K562 (cell line): ENCODE results near the gene CXCR6. TPM values are rescaled to one million over a fixed set of nuclear protein-coding genes. Genes with fewer than 3 reads are reported as not detected.

Source experiments
- ATAC-seq: fragments of 200-7000 bp; cut with Tn5 transposase; 3 replicates; pipeline ENCODE4 v1.9.1; 2020; ENCODE audit warnings: moderate library complexity
- BruUV-seq: library from RNA; stranded (reverse); fragments of 400-500 nt; replicated peaks from 2 replicates; lab custom pipeline; 2021; lab: Mats Ljungman, UMichigan
- CTCF ChIA-PET: fragments of 300-600 bp; formaldehyde crosslinking; extraction: SDS; loops from one replicate; lab custom pipeline; 2021; ENCODE audit warnings: low intra/inter-chr PET ratio; lab: Yijun Ruan, JAX
- POLR2A ChIA-PET: fragments of 300-600, 350-650 bp; sonication (Branson Sonifier 250); formaldehyde crosslinking; extraction: SDS; loops from one replicate; lab custom pipeline; 2021; ENCODE audit warnings: antibody characterized with exemption, inconsistent platforms; lab: Yijun Ruan, JAX
- DNase-seq, 4 experiments: peaks; one replicate each; pipeline versions ENCODE4 v3.0.0 to v3.0.0-alpha.2; 2011 to 2018; ENCODE audit warnings: low spot score in 3 of 4, mixed read lengths in 3 of 4; ENCODE audit errors: extremely low read depth in 1 of 4
- FAIRE-seq: peaks from 2 replicates; lab custom pipeline; 2011; peaks lifted over from hg19 to GRCh38; lab: Jason Lieb, UNC
- H2AFZ ChIP-seq: 2 replicates; pipeline ENCODE4 v1.6.0; 2011; ENCODE audit warnings: low read depth, low read length, control low read depth, inconsistent platforms
- H3K27ac ChIP-seq: fragments of 200-600 bp; 3 replicates; pipeline ENCODE4 v1.8.0; 2011; ENCODE audit warnings: low read depth, mild to moderate bottlenecking, control low read depth, inconsistent platforms, low read length, moderate library complexity, mixed read lengths; ENCODE audit errors: extremely low read depth
- H3K27me3 ChIP-seq, 2 experiments: fragments of 300-600 bp in 1 of 2; 2 replicates in 1 of 2; 3 replicates in 1 of 2; pipeline versions ENCODE4 v1.6.0 to v1.8.0; 2011; ENCODE audit warnings: inconsistent platforms in 2 of 2, low read length in 2 of 2, mild to moderate bottlenecking in 1 of 2, mixed read lengths in 1 of 2, moderate library complexity in 1 of 2; ENCODE audit not compliant: control insufficient read depth in 2 of 2, insufficient read depth in 2 of 2
- H3K36me3 ChIP-seq: fragments of 300-600 bp; 3 replicates; pipeline ENCODE4 v1.8.0; 2011; ENCODE audit warnings: mild to moderate bottlenecking, low read length, inconsistent platforms; ENCODE audit not compliant: control insufficient read depth, insufficient read depth
- H3K4me1 ChIP-seq, 2 experiments: fragments of 200-600 bp in 1 of 2; replicated peaks in 1 of 2; 2 replicates in 1 of 2; 3 replicates in 1 of 2; pipeline versions ENCODE4 v1.5.1 to v1.8.0; 2011; ENCODE audit warnings: inconsistent platforms in 2 of 2, low read length in 2 of 2, mild to moderate bottlenecking in 1 of 2, mixed read lengths in 1 of 2, moderate library complexity in 1 of 2; ENCODE audit not compliant: control insufficient read depth in 2 of 2, insufficient read depth in 2 of 2
- H3K4me2 ChIP-seq: 2 replicates; pipeline ENCODE4 v1.6.1; 2011; ENCODE audit warnings: low read length, control low read depth, inconsistent platforms, mixed read lengths; ENCODE audit not compliant: insufficient read depth
- H3K4me3 ChIP-seq: fragments of 200-600 bp; sonication (generic), shearing (Covaris generic); 2 replicates; pipeline ENCODE4 v1.5.1; 2016; ENCODE audit warnings: control low read depth, inconsistent platforms
- H3K79me2 ChIP-seq: fragments of 200-600 bp; 3 replicates; pipeline ENCODE4 v1.8.0; 2011; ENCODE audit warnings: low read length, inconsistent platforms; ENCODE audit not compliant: control insufficient read depth, insufficient read depth
- H3K9ac ChIP-seq, 2 experiments: 2 replicates each; pipeline versions ENCODE4 v1.6.0 to v1.6.1; 2011; ENCODE audit warnings: low read depth in 2 of 2, low read length in 2 of 2, control low read depth in 1 of 2, inconsistent platforms in 1 of 2, mild to moderate bottlenecking in 1 of 2, mixed read lengths in 1 of 2; ENCODE audit not compliant: insufficient read depth in 1 of 2
- H3K9me1 ChIP-seq: one replicate; pipeline ENCODE4 v1.6.0; 2011; ENCODE audit warnings: inconsistent platforms, mild to moderate bottlenecking, low read length, moderate library complexity; ENCODE audit not compliant: control insufficient read depth, insufficient read depth
- H3K9me3 ChIP-seq: replicated peaks from 2 replicates; pipeline ENCODE4 v1.5.1; 2011; ENCODE audit warnings: low read depth, low read length, inconsistent platforms; ENCODE audit not compliant: control insufficient read depth, insufficient read depth
- H4K20me1 ChIP-seq: replicated peaks from 2 replicates; pipeline ENCODE4 v1.6.1; 2011; ENCODE audit warnings: low read length, inconsistent platforms, mixed read lengths; ENCODE audit not compliant: control insufficient read depth, insufficient read depth
- CCNT2 ChIP-seq: IDR thresholded peaks from 2 replicates; pipeline ENCODE4 v1.6.1; 2011; ENCODE audit warnings: borderline replicate concordance, low read depth, mild to moderate bottlenecking, moderate library complexity, mixed read lengths, low read length; ENCODE audit not compliant: insufficient read length; ENCODE audit errors: extremely low read depth
- ETV6 ChIP-seq, 3 experiments: fragments of 150-350 bp in 1 of 3; sonication (generic) in 1 of 3; formaldehyde crosslinking in 1 of 3; IDR thresholded peaks; 2 replicates each; pipeline versions ENCODE4 v1.6.1 to v1.8.0; 2014 to 2022; ENCODE audit warnings: borderline replicate concordance in 2 of 3, low read depth in 2 of 3, antibody characterized with exemption in 1 of 3, low read length in 1 of 3, mild to moderate bottlenecking in 1 of 3, missing genetic modification reagents in 1 of 3
- HMG20A ChIP-seq: fragments of 450-650 bp; formaldehyde crosslinking; conservative IDR thresholded peaks from 2 replicates; pipeline ENCODE4 v1.4.0; 2020; ENCODE audit warnings: mild to moderate bottlenecking, mixed read lengths
- JUN ChIP-seq, 2 experiments: sonication (generic) in 1 of 2; formaldehyde crosslinking in 1 of 2; IDR thresholded peaks; 2 replicates each; pipeline versions ENCODE4 v1.6.1 to v1.8.0; 2012 to 2022; ENCODE audit warnings: borderline replicate concordance in 2 of 2, mild to moderate bottlenecking in 2 of 2, improper control_type of control experiment in 1 of 2, low read depth in 1 of 2, low read length in 1 of 2, missing genetic modification reagents in 1 of 2
- NRF1 ChIP-seq, 2 experiments: fragments of 450-650 bp; IDR thresholded peaks in 1 of 2; conservative IDR thresholded peaks in 1 of 2; 2 replicates each; pipeline ENCODE4 v1.6.1; 2014; ENCODE audit warnings: mild to moderate bottlenecking in 2 of 2
- SMAD4 ChIP-seq: fragments of 250-450 bp; sonication (Bioruptor Pico); conservative IDR thresholded peaks from 2 replicates; pipeline ENCODE4 v1.8.0; 2021; ENCODE audit warnings: inconsistent platforms, mild to moderate bottlenecking, moderate library complexity
- SP2 ChIP-seq: IDR thresholded peaks from 2 replicates; pipeline ENCODE4 v1.6.1; 2011; ENCODE audit warnings: mild to moderate bottlenecking, low read depth, low read length, moderate library complexity; ENCODE audit not compliant: poor library complexity, severe bottlenecking; ENCODE audit errors: extremely low read depth
- TAF9B ChIP-seq: fragments of 450-650 bp; IDR thresholded peaks from 2 replicates; pipeline ENCODE4 v1.6.1; 2018; ENCODE audit warnings: mild to moderate bottlenecking; ENCODE audit not compliant: partially characterized antibody
- ZNF780A ChIP-seq: fragments of 250-450 bp; sonication (Bioruptor Pico); IDR thresholded peaks from 2 replicates; pipeline ENCODE4 v1.5.0; 2021; ENCODE audit warnings: mild to moderate bottlenecking
- WGBS: fragments of 100-300 bp; shearing (Covaris generic); methylation state at CpG from one replicate; pipeline ENCODE4 v1.1.6; 2016; ENCODE audit warnings: low coverage, mixed read lengths; ENCODE audit not compliant: insufficient coverage; ENCODE audit errors: missing lambda C conversion rate; 5-methylcytosine and 5-hydroxymethylcytosine counted together
- in situ Hi-C: fragments of 300-500 bp; cut with MboI; formaldehyde crosslinking; loops from 4 replicates; pipeline ENCODE4 v1.15.0; 2018; ENCODE audit warnings: inconsistent platforms, mixed read lengths
- intact Hi-C: fragments of 100-400 bp; cut with micrococcal nuclease; formaldehyde crosslinking; loops from 2 replicates; pipeline ENCODE4 v1.14.2; 2022
- polyA plus RNA-seq, 8 experiments: library from polyadenylated mRNA; depleted of rRNA in 4 of 8; stranded (reverse) in 5 of 8; unstranded in 3 of 8; fragments of >200 nt; fragmentation: Nextera tagmentation in 2 of 8; fragmentation: Illumina TruSeq in 1 of 8; extraction: Ambion mirVana in 2 of 8; extraction: Trizol in 1 of 8; gene quantifications; 2 replicates each; pipeline versions ENCODE4 v1.2.1 to v1.2.3, GENCODE V29; 2011 to 2014; ENCODE audit warnings: inconsistent platforms in 1 of 8, missing spikeins in 1 of 8
- total RNA-seq, 7 experiments: library from RNA; depleted of rRNA in 6 of 7; stranded (reverse); fragments of >200 nt in 6 of 7; fragmentation: Illumina TruSeq in 2 of 7; extraction: Trizol in 2 of 7; gene quantifications; 2 replicates each; pipeline versions ENCODE4 v1.2.1 to v1.2.3, GENCODE V29; 2011 to 2021; ENCODE audit warnings: low replicate concordance in 1 of 7
- TF ChIP-seq, protein P1 (sequence below): fragments of 250-450 bp; sonication (Bioruptor Pico); IDR thresholded peaks from 2 replicates; pipeline ENCODE4 v1.5.0; 2022; ENCODE audit warnings: mild to moderate bottlenecking
- TF ChIP-seq, protein P2 (sequence below): fragments of 250-450 bp; sonication (Bioruptor Pico); IDR thresholded peaks from 2 replicates; pipeline ENCODE4 v1.4.0; 2020; ENCODE audit warnings: mild to moderate bottlenecking, moderate library complexity
- TF ChIP-seq, protein P3 (sequence below): fragments of 450-650 bp; IDR thresholded peaks from 2 replicates; pipeline ENCODE4 v1.7.0; 2016; ENCODE audit warnings: borderline replicate concordance

The CXCR6 gene
- total and polyA plus RNA-seq, 9 of the 15 experiments (the other 6 are each of a cell fraction or from before 2014, with no cell fraction given), result 0.28 TPM; not detected in 8

DNA sequence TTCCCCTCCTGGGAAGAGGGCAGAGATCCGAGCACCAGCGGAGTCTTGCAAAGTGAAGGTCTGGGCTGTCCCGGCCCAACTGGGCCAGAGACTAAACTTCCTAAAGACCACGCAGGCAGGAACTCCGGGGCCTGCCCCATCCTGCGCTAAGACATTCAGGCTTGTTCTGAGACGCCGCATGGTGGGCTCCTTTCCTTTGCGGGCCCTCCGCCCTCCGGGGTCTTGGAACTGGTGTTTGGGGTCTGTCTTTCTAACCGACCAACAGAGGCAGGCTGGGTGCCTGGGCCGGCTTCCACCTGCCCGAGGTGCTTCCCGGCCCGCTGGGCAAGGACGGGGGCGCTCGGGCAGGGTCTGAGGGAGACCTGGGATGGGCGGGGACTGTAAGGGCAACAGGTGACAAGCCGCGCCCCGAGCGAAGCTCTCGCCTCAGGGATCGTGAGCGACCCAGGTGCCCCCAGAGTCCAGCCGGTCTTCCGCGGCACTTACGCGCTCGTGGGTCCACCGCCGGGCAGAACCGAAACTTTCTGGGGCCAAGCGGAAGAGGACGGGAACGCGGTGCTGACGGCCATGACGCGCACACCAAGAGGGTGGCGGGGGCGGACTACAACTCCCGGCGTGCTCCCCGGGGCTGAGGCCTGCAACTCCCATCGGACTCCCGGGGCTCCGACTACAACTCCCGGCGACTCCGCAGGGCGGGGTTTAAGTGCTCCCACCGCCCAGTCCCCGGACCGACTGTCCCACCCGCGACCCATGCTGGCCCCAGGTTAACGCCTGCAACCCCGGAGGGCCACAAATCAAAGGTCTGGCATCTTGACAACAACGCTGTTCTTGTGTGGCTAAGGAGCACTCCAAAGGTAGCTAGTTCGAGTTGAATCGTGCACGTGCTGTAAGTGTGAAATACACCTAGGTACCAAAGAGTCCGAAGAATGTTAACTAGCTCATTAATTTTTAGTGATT, 52.2 kb downstream of the CXCR6 start, which contains the start of gene FYCO1:
FYCO1 (minus strand) TSS at position 589 of the 957 bp plus-strand sequence. CDS start 10,914 bp downstream, outside the sequence.
- ChIA-PET POLR2A (interaction anchor here (0.6 to 1.1 kb wide), 7 partner anchors 9 to 666 kb away, joined by 3 to 4 read pairs (median 3); partner anchors contain the start of gene LIMD1), CTCF (no interaction called here)
- in situ Hi-C loops, result no loop called here
- Histone ChIP-seq H3K79me2 (peaks cover 45% of the 10 kb centered on the region), H2AFZ (peak within 1 kb of the TSS; percentile 93), H3K4me3 (peak within 1 kb of the TSS; percentile 95), H3K4me1 (peaks cover 18 to 24% of the 10 kb centered on the region in 2 experiments), H3K27ac (peak within 1 kb of the TSS; percentile 80), H3K9me1 (peaks cover 11% of the 10 kb centered on the region), H3K36me3 (peaks cover 11% of the 10 kb centered on the region; the same call in 1 of the 3 replicates), H3K9ac (peak within 1 kb of the TSS; percentile 90 to 99), H3K27me3 (peaks cover 2 to 18% of the 10 kb centered on the region in 2 experiments; a peak in 2 of 5 replicates), H3K9me3 (no peaks in the 10 kb centered on the region), H4K20me1 (no peaks in the 10 kb centered on the region), H3K4me2 (peak within 1 kb of the TSS; percentile 97)
- peak; percentile 95 to 98 (median 98) for DNase-seq
- BruUV-seq, result TSS peak; percentile 74
- intact Hi-C loops, result no loop called here
- ATAC-seq, result peak; percentile 99
- FAIRE-seq, result peak; percentile 85
- WGBS, result 4% methylated on average over 62 of the region's 67 CpGs
- TF ChIP-seq NRF1 (conservative IDR thresholded peaks at IDR 0.05 in 1 of 2, IDR thresholded peaks at IDR 0.05 in 1 of 2) (peak; percentile 41 to 60), HMG20A (CRISPR knock-in tag) (no peak), TAF9B (no peak), JUN (IDR thresholded peaks at IDR 0.05; ENCODE audit: borderline replicate concordance, low read depth, low read length) (peak; percentile 50; the same call in 1 of the 2 replicates), JUN (CRISPR knock-in tag; IDR thresholded peaks at IDR 0.05; ENCODE audit: borderline replicate concordance) (no peak; the same call in 1 of the 2 replicates), SMAD4 (CRISPR knock-in tag) (no peak), CCNT2 (peak; percentile 17), ZNF780A (no peak), SP2 (no peak), ETV6 (IDR thresholded peaks at IDR 0.05; ENCODE audit: borderline replicate concordance in 1 of 2, low read depth in 2 of 2, low read length in 1 of 2) (no peak; a peak in 1 of 4 replicates), ETV6 (CRISPR knock-in tag; IDR thresholded peaks at IDR 0.05; ENCODE audit: borderline replicate concordance) (no peak)
- TF ChIP-seq, protein P1, sequence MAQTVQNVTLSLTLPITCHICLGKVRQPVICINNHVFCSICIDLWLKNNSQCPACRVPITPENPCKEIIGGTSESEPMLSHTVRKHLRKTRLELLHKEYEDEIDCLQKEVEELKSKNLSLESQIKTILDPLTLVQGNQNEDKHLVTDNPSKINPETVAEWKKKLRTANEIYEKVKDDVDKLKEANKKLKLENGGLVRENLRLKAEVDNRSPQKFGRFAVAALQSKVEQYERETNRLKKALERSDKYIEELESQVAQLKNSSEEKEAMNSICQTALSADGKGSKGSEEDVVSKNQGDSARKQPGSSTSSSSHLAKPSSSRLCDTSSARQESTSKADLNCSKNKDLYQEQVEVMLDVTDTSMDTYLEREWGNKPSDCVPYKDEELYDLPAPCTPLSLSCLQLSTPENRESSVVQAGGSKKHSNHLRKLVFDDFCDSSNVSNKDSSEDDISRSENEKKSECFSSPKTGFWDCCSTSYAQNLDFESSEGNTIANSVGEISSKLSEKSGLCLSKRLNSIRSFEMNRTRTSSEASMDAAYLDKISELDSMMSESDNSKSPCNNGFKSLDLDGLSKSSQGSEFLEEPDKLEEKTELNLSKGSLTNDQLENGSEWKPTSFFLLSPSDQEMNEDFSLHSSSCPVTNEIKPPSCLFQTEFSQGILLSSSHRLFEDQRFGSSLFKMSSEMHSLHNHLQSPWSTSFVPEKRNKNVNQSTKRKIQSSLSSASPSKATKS, result no peak
- TF ChIP-seq, protein P2, sequence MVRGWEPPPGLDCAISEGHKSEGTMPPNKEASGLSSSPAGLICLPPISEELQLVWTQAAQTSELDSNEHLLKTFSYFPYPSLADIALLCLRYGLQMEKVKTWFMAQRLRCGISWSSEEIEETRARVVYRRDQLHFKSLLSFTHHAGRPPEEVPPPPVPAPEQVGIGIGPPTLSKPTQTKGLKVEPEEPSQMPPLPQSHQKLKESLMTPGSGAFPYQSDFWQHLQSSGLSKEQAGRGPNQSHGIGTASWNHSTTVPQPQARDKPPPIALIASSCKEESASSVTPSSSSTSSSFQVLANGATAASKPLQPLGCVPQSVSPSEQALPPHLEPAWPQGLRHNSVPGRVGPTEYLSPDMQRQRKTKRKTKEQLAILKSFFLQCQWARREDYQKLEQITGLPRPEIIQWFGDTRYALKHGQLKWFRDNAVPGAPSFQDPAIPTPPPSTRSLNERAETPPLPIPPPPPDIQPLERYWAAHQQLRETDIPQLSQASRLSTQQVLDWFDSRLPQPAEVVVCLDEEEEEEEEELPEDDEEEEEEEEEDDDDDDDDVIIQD, result no peak
- TF ChIP-seq, protein P3, sequence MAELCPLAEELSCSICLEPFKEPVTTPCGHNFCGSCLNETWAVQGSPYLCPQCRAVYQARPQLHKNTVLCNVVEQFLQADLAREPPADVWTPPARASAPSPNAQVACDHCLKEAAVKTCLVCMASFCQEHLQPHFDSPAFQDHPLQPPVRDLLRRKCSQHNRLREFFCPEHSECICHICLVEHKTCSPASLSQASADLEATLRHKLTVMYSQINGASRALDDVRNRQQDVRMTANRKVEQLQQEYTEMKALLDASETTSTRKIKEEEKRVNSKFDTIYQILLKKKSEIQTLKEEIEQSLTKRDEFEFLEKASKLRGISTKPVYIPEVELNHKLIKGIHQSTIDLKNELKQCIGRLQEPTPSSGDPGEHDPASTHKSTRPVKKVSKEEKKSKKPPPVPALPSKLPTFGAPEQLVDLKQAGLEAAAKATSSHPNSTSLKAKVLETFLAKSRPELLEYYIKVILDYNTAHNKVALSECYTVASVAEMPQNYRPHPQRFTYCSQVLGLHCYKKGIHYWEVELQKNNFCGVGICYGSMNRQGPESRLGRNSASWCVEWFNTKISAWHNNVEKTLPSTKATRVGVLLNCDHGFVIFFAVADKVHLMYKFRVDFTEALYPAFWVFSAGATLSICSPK, result no peak
